Activated CD8-positive, alpha-beta memory T cell treated with anti-CD3 and anti-CD28 coated beads for 4 hours (primary cell): ENCODE measurements around the gene VKORC1L1.
"Not testable (repeated sequence)": the region's sequence is repeated elsewhere in the genome, so short reads cannot be mapped to it uniquely, and the experiment has no call there.

Source experiments
- DNase-seq, 2 donors: peaks; one replicate each; pipeline ENCODE4 v3.0.0-alpha.2; 2020; ENCODE audit warnings: low read depth in 2 of 2

The VKORC1L1 gene

GRCh38 chr7:65938336-65938895 is 65.5 kb downstream of the VKORC1L1 start:
- no peak for DNase-seq

GRCh38 chr7:65945787-65946186 is 72.9 kb downstream of the VKORC1L1 start:
- DNase-seq: not testable (repeated sequence)

GRCh38 chr7:65946904-65947303 is 74.0 kb downstream of the VKORC1L1 start:
- DNase-seq: no peak

GRCh38 chr7:65951837-65952578 is 79.1 kb downstream of the VKORC1L1 start:
- DNase-seq: no peak

GRCh38 chr7:65953001-65953720 is 80.3 kb downstream of the VKORC1L1 start:
- DNase-seq: no peak

- DNase-seq: no peak
Measured at GRCh38 chr7:65953890-65954450, 81.1 kb downstream of the VKORC1L1 start.

GRCh38 chr7:65955718-65956117 is 82.8 kb downstream of the VKORC1L1 start:
- no peak for DNase-seq

GRCh38 chr7:65960351-65961074 is 87.6 kb downstream of the VKORC1L1 start:
- DNase-seq: no peak

GRCh38 chr7:65962033-65962432 is 89.2 kb downstream of the VKORC1L1 start:
- no peak for DNase-seq

GRCh38 chr7:65964671-65965070 is 91.8 kb downstream of the VKORC1L1 start:
- not testable (repeated sequence) for DNase-seq

GRCh38 chr7:65966146-65966545 is 93.3 kb downstream of the VKORC1L1 start:
- no peak for DNase-seq

GRCh38 chr7:65967361-65968155 is 94.7 kb downstream of the VKORC1L1 start:
- no peak for DNase-seq

GRCh38 chr7:65968256-65969185 is 95.6 kb downstream of the VKORC1L1 start:
- no peak for DNase-seq

GRCh38 chr7:65971021-65971420 is 98.1 kb downstream of the VKORC1L1 start:
- DNase-seq: no peak

- DNase-seq: no peak
Measured at GRCh38 chr7:65972976-65973375, 100.1 kb downstream of the VKORC1L1 start.

- no peak for DNase-seq
Measured at GRCh38 chr7:65974191-65974801, 101.4 kb downstream of the VKORC1L1 start.

GRCh38 chr7:65974876-65975275 is 102.0 kb downstream of the VKORC1L1 start:
- no peak for DNase-seq

- no peak for DNase-seq
Measured at GRCh38 chr7:65975814-65976445, 103.1 kb downstream of the VKORC1L1 start.

- no peak for DNase-seq
Measured at GRCh38 chr7:65976659-65977196, 103.9 kb downstream of the VKORC1L1 start.
